ENCODE measurements around the gene SPPL2A. TPM values are rescaled to one million over a fixed set of nuclear protein-coding genes. Genes with fewer than 3 reads are reported as not detected.
A peak's percentile ranks its signal among the peaks of the same experiment; 100 is the strongest.

SPPL2A gene
- total and polyA plus RNA-seq, 9 of the 15 experiments (the other 6 are each of a cell fraction or from before 2014, with no cell fraction given): 9.8 to 66.1 (median 38.0) TPM

GRCh38 chr15:50764461-50765194 lies 878 bp downstream of the SPPL2A start:
- H3K79me2 ChIP-seq (ENCODE audit: control insufficient read depth, insufficient read depth, low read length): peaks cover 49% of the 10 kb centered on the region
- in situ Hi-C loops (cut with MboI) (no loop called here), intact Hi-C loops (cut with micrococcal nuclease) (loop anchor here (2.0 to 10.0 kb wide), 2 partner anchors 78 to 120 kb away; partner anchors contain the start of gene TRPM7)
- BruUV-seq (replicated peaks): TSS peak; percentile 74
- ATAC-seq (peak; percentile 22), FAIRE-seq (peak; percentile 84), DNase-seq (ENCODE audit: extremely low read depth in 1 of 4, low spot score in 3 of 4) (peak in 1 of 4 experiments; percentile 24)
- ChIA-PET POLR2A (interaction anchor here (0.7 to 3.5 kb wide), 8 partner anchors 9 to 353 kb away, joined by 3 to 18 read pairs (median 4); partner anchors contain the start of gene TRPM7), CTCF (ENCODE audit: low intra/inter-chr PET ratio) (no interaction called here)
- peak overlapping the region; percentile 95 for H3K4me2 ChIP-seq (ENCODE audit: insufficient read depth, low read length)
- peaks cover 8 to 14% of the 10 kb centered on the region in 2 experiments; a peak in 4 of 5 replicates for H3K4me1 ChIP-seq (replicated peaks in 1 of 2; ENCODE audit: control insufficient read depth in 2 of 2, insufficient read depth in 2 of 2, low read length in 2 of 2)
- H3K36me3 ChIP-seq (ENCODE audit: control insufficient read depth, insufficient read depth, low read length): no peaks in the 10 kb centered on the region
- peak overlapping the region; percentile 93 for H3K27ac ChIP-seq (ENCODE audit: extremely low read depth, low read depth, low read length)
- no peaks in the 10 kb centered on the region for H3K9me1 ChIP-seq (ENCODE audit: control insufficient read depth, insufficient read depth, low read length)
- peak overlapping the region; percentile 81 for H3K4me3 ChIP-seq
- peak overlapping the region; percentile 98 for H2AFZ ChIP-seq (ENCODE audit: low read depth, low read length)
- H3K9me3 ChIP-seq (replicated peaks; ENCODE audit: control insufficient read depth, insufficient read depth, low read depth, low read length): no peaks in the 10 kb centered on the region
- H3K9ac ChIP-seq (ENCODE audit: insufficient read depth in 1 of 2, low read depth in 2 of 2, low read length in 2 of 2): peak overlapping the region; percentile 95 to 99
- WGBS (ENCODE audit: insufficient coverage, low coverage, missing lambda C conversion rate): under 1% methylated on average over 15 of the region's 15 CpGs
- H3K27me3 ChIP-seq (ENCODE audit: control insufficient read depth in 2 of 2, insufficient read depth in 2 of 2, low read length in 2 of 2): no peaks in the 10 kb centered on the region
- no peaks in the 10 kb centered on the region for H4K20me1 ChIP-seq (replicated peaks; ENCODE audit: control insufficient read depth, insufficient read depth, low read length)
- TF ChIP-seq ARID3A (IDR thresholded peaks at IDR 0.05; ENCODE audit: borderline replicate concordance, low read depth, low read length) (0 out of 2 replicates have a peak, but pooled peaks have one; percentile 35), KDM5B (IDR thresholded peaks at IDR 0.05; ENCODE audit: insufficient replicate concordance, low read depth, low read length) (no peak), ESRRA (IDR thresholded peaks at IDR 0.05; ENCODE audit: borderline replicate concordance, low read depth) (peak; percentile 65; the same call in 1 of the 2 replicates), ILK (tag; IDR thresholded peaks at IDR 0.05; ENCODE audit: borderline replicate concordance, low read depth) (no peak), ZNF12 (CRISPR knock-in tag; IDR thresholded peaks at IDR 0.05) (no peak), ZNF395 (CRISPR knock-in tag; IDR thresholded peaks at IDR 0.05) (peak; percentile 17; the same call in 1 of the 2 replicates), AFF1 (IDR thresholded peaks at IDR 0.05; ENCODE audit: low read depth in 1 of 2, partially characterized antibody in 2 of 2) (peak in 1 of 2 experiments; percentile 89), NFRKB (IDR thresholded peaks at IDR 0.05; ENCODE audit: low read depth) (peak; percentile 88), ZNF384 (IDR thresholded peaks at IDR 0.05; ENCODE audit: low read depth, low read length) (peak; percentile 77), SP1 (CRISPR knock-in tag; IDR thresholded peaks at IDR 0.05) (no peak), ZC3H11A (IDR thresholded peaks at IDR 0.05; ENCODE audit: low read depth, low read length) (0 out of 2 replicates have a peak, but pooled peaks have one; percentile 55), MEF2D (tag; conservative IDR thresholded peaks at IDR 0.05; ENCODE audit: low read depth) (peak; percentile 43; the same call in 1 of the 2 replicates), ARNT (IDR thresholded peaks at IDR 0.05) (peak in 1 of 2 experiments; percentile 79; a peak in 1 of 4 replicates)
